HCEC 1CT (cell line): ENCODE measurements around the gene ZMYND19.
"Not testable (repeated sequence)": the region's sequence is repeated elsewhere in the genome, so short reads cannot be mapped to it uniquely, and the experiment has no call there.

Source experiments
- DNase-seq: peaks from one replicate; pipeline ENCODE4 v3.0.0-alpha.2; 2017

The ZMYND19 gene

DNA sequence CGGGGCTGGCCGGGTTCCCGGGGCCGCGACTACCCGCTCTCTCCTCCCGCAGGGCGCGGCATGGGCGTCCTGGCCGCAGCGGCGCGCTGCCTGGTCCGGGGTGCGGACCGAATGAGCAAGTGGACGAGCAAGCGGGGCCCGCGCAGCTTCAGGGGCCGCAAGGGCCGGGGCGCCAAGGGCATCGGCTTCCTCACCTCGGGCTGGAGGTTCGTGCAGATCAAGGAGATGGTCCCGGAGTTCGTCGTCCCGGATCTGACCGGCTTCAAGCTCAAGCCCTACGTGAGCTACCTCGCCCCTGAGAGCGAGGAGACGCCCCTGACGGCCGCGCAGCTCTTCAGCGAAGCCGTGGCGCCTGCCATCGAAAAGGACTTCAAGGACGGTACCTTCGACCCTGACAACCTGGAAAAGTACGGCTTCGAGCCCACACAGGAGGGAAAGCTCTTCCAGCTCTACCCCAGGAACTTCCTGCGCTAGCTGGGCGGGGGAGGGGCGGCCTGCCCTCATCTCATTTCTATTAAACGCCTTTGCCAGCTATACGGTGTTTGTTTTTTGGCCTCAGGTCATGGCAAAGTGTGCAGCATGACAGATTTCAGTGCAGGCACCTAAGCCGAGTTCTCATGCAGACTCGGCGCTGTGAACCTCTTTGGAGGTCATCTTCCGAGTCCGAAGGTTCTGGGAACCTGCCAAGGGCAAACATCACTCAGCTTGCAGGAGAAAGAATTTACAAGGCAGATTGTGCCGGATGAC is 38.1 kb downstream of the ZMYND19 start:
- no peak for DNase-seq

DNA sequence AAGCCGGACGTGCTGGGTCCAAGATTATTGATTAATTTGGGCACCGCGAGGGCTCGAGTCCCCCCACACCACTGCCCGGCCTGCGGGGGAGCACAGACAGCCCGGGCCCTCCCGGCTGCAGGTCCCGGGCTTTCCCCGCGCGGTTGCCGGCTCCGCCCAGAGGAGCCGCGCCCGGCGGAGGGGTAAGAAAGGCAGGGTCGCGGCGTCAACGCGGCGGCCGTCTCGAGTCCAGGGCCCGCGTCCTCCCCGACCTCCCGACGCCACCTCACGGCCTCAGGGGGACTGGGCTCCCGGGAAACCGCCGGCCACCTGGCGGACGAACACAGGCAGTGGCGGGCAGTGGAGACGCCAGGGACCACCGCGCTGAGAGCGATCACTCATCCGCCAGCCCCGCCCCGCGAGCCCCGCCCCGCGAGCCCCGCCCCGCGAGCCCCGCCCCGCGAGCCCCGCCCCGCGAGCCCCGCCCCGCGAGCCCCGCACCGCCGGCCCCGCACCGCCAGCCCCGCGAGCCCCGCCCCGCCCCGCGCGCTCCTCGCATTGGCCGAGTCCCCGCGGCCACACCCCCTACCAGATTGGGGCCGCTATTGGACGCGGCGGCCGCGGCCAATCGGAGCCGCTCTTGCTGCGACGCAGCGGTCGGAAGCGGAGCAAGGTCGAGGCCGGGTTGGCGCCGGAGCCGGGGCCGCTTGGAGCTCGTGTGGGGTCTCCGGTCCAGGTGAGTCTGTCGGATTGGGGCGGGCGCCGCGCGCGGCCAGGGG is 38.9 kb downstream of the ZMYND19 start, which contains the start of gene MRPL41:
Gene MRPL41, plus strand, starts transcription at position 616 of the 758 bp plus-strand sequence. CDS start 203 bp downstream, outside the sequence.
- DNase-seq = peak; percentile 83

DNA sequence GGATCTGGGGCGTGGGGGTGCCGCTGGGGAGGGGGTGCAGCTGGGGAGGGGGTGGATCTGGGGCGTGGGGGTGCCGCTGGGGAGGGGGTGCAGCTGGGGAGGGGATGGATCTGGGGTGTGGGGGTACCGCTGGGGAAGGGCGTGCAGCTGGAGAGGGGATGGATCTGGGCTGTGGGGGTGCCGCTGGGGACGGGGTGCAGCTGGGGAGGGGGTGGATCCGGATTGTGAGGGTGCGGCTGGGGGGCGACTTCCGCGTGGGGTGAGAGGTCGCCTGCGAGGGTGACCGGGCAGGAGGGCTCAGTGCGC is 39.4 kb downstream of the ZMYND19 start:
- not testable (repeated sequence) for DNase-seq

DNA sequence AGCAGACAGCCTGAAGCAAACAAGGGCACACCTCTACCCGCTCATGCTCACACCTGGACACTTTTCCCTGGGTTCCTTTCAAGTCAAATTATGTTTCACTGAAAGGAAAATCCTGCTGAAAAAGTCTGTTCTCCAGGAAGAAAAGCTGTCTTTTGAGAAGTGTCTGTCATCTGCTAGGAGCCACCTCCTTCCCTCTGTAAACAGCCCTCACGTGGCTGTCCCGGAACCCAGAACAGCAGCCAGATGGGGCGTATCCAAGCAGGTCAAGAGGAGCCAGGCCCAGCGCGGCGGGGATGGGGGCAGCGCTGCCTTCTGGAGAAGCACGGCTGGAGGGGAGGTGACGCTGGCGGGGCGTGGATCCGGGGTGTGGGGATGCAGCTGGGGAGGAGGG is 40.1 kb downstream of the ZMYND19 start, which contains the start of gene PNPLA7:
Gene PNPLA7, minus strand, starts transcription at position 172 of the 391 bp plus-strand sequence. CDS start 205 bp downstream, outside the sequence.
- DNase-seq = peak; percentile 53

DNA sequence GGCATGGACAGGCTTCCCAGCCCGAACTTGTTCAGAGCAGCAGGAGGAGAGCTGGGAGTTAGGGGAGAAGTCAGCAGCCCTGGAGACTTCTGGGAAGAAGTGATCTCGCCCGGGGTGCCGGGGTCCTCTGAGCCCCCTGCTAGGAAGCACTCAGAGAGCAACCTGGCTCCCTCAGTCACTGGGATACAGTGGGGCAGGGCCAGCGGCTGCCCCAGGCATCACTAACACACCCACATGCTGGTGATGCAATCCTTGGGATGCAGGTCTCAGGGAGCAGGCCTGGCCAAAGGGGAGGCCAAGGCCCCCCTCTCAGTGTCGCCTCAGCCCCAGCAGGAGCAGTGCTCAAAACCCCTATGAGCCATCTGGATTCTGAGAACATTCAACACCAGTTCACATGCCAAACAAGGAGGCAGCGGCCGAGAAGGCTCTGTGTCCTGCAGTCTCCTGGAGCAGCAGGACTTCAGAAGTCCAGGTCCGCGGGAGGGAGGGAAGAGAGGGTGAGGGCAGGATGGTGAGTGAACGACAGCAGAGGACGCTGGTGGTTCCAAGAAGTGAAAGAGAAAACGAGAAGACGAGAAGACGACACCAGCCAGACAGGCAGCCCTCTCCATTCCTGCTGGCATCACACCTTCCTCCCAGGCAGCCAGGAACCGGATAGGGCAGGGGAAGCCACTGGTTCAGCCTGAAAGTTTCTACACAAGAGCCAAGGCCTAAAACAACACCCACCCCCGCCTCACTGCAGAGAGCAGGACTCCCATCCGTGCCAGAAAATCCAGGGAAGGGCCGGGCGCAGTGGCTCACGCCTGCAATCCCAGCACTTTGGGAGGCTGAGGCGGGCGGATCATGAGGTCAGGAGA is 42.4 kb downstream of the ZMYND19 start:
- no peak for DNase-seq

DNA sequence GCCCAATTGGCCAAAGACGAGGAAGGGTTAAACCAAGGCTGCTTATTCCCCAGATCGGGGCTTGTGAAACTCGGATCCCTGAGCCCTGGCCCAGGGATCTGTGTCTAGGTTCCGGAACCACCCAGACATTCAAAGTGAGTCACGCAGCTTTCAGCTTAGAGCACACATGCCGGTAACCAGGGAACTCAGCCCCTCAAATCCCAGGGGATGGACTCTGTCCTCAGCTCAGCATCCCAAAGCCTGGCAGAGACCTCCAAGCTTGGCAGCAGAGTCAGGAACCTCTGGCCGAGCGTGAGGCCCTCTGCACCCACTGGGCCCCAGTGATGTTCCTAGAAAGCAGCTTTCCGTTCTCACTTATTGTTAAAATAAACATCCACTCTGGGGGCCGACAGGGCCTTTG is 45.2 kb downstream of the ZMYND19 start:
- DNase-seq = peak; percentile 44

DNA sequence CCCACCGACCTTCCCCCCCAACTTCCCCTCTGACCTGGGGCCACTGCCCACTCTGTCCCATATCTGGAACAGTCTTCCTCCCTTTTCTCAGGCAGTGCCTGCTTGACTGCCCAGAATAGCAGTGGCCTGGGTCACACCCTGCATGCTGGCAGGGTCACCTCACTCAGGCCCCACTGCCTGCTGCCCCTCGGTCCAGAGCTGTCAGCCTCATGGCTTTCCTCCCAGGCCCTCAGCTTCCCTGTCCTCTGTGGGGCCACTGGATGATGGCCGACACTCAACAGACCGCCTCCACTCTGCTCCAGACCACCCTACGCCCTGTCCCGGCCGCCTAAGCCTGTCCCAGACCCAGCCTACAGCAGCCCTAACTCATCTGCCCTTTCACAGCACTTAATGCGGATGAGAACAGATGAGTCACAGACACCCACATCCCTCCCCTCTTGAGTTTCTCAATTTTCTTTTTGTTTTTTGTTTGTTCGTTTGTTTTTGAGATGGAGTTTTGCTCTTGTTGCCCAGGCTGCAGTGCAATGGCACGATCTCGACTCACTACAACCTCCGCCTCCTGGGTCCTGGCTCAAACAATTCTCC is 46.0 kb downstream of the ZMYND19 start:
- peak; percentile 42 for DNase-seq

DNA sequence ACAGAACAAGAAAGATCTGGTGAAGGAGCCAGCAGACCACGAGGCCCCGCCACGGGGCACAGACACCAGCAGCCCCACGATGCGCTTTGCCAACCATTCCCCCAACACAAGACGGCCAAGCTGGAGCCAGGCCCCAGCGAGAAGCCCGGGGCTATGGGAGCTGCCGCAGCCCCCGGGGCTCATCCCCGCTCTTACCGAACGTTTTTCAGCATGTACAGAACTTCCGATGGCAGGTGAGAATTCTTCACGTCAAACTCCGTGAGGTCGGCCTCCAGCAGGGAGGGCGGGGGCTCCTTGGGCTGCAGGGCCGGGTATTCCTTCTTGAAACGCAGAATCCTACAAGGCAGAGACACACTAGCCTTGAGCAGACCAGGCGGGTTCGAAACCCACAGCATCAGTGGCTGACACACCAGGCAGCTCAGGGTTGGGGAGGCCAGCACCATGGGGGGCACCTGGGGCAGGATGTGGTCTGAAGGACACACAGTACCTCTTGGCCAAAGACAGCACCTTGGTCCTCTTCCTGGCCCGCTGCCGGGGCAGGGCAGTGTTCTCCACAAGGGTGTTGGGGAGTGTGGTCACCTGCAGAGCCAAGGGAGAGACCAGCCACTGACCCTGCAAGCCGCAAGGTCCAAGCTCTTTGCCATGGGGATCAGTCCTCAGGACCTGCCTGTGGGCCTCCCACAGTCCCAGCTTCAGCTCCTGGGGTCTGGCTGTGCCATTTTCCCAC is 46.9 kb downstream of the ZMYND19 start:
- DNase-seq = no peak

DNA sequence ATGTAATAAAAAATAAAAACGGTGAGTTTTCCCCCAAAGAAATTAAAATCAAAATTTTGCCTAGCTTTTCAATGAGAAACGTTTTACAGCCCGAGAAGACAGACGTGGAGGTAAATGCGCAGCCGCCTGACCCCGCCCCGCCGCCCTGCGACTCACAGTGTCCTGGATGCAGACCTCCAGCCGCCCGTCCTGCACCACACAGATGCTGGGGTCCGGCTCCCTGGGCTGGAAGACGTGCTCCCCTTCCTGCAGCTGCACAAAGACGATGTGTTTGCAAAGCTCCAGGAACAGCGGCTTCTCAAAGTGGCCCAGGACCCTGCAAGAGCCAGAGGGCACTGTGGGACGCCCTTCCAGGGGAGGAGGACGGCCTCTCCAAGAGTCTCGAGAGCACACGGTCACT is 47.8 kb downstream of the ZMYND19 start:
- no peak for DNase-seq

DNA sequence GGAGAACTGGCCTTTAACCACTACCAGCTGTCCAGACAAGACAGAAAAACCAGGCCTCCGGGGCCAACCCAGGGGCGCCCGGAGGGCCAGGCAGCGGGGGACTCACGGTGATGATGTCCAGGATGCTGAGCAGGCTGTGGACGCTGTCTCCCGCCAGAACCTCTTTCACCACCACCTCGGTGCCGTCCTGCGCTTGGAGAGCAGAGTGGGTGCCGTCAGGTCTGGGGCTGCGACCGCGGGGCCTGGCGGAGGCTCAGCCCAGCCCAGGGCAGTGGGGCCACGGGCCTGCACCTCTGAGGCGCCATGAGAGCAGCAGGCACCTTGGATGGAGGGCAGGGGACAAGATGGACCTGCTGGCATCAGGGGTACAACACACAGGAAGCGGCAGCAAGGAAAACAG is 49.8 kb downstream of the ZMYND19 start:
- no peak for DNase-seq

DNA sequence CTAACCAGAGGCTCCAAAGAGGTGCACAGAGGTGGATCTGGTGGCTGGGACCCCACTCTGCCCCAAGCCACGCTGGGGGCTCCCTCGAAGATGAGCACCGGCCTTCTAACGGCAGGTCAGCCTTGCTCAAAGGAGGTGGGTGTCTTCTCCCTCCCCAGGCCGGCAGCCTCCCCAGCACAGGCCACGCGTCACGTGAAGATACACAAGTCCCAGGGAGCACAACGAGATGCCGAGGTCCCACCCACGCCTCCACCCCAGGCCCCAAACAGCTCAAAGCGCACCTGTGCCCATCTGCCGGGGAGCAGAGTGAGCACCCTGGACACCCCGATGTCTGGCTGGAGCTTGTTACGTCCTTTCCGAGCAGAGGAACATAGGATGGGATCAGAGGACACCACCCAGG is 52.3 kb downstream of the ZMYND19 start:
- DNase-seq = no peak

DNA sequence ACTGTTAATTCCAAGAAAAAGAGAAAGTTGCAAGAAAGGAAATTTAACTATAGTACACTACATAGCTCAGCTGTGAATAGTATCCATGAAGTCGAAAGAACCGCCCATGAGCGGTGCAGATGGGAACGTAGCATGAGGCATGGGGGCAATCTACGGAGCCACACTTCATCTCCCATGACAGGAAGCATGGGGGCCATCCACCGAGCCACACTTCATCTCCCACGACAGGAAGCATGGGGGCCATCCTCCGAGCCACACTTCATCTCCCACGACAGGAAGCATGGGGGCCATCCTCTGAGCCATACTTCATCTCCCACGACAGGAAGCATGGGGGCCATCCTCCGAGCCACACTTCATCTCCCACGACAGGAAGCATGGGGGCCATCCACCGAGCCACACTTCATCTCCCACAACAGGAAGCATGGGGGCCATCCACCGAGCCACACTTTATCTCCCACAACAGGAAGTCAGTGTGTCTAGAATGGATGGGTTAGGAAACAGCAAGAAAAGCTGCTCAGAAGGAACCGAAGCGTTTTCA is 53.6 kb downstream of the ZMYND19 start:
- DNase-seq = not testable (repeated sequence)

DNA sequence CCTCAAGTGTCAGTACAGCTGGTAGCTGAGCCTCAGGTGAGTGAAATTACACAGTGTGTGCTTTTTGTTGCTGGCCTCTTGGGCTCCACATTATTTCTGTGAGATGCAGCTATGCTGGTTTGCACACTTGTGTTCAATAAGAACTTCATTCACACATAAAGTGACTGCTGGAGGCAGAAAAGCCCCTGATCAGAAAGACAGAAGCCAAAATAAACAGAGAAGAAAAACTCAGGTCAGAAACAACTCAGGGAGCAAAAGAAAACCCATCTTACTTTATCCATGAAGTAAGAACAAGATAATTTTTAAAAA is 55.2 kb downstream of the ZMYND19 start:
- DNase-seq = no peak

DNA sequence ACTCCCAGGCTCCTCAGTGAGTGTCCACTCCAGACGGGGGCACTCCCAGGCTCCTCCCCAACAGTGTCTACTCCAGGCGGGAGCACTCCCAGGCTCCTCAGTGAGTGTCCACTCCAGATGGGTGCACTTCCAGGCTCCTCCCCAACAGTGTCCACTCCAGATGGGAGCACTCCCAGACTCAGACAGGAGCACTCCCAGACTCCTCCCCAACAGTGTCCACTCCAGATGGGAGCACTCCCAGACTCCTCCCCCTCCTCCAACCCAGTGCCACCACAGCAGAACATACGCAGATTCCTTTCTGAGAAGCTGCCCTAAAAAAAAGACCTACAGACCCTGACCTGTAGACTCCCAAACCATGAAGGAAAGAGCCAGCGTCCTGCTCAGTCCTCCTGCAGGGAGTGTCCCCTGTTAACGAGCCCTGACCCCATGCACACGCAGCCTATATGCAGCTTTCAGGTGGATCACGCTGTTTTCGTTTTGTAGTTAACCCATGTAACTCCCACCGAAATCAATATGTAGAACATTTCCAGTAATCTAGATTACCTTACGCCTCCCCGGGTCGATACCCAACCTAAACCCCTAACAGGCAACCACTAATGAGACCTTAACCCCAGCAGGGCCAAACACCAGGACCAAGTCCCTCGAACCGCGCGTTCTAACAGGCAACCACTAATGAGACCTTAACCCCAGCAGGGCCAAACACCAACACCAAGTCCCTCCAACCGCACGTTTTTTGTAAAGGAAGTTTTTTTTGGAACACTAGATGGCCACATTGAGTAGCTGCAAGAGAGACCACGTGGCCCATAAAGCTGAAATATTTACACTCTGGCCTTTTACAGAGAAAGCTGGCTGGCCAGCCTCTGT is 55.8 kb downstream of the ZMYND19 start:
- DNase-seq = peak; percentile 72

DNA sequence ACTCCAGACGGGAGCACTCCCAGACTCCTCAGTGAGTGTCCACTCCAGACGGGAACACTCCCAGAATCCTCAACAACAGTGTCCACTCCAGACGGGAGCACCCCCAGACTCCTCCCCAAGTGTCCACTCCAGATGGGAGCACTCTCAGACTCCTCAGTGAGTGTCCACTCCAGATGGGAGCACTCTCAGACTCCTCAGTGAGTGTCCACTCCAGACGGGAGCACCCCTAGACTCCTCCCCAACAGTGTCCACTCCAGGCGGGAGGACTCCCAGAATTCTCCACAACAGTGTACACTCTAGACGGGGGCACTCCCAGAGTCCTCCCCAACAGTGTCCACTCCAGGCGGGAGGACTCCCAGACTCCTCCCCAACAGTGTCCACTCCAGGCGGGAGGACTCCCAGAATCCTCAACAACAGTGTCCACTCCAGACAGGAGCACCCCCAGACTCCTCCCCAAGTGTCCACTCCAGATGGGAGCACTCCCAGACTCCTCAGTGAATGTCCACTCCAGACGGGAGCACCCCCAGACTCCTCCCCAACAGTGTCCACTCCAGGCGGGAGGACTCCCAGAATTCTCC is 57.3 kb downstream of the ZMYND19 start:
- DNase-seq = not testable (repeated sequence)
